22Rv1 (cell line): ENCODE data around the gene SPATA6L.

Source experiments
- H3K27ac ChIP-seq: fragments of 450-650 bp; 2 replicates; pipeline ENCODE4 v1.5.1; 2017
- CTCF ChIP-seq: fragments of 450-650 bp; IDR thresholded peaks from 2 replicates; pipeline ENCODE4 v1.5.1; 2017; ENCODE audit warnings: mild to moderate bottlenecking
- ZFX ChIP-seq: fragments of 450-650 bp; IDR thresholded peaks from 2 replicates; pipeline ENCODE4 v1.6.1; 2017; ENCODE audit warnings: antibody characterized with exemption, borderline replicate concordance

The SPATA6L gene

DNA sequence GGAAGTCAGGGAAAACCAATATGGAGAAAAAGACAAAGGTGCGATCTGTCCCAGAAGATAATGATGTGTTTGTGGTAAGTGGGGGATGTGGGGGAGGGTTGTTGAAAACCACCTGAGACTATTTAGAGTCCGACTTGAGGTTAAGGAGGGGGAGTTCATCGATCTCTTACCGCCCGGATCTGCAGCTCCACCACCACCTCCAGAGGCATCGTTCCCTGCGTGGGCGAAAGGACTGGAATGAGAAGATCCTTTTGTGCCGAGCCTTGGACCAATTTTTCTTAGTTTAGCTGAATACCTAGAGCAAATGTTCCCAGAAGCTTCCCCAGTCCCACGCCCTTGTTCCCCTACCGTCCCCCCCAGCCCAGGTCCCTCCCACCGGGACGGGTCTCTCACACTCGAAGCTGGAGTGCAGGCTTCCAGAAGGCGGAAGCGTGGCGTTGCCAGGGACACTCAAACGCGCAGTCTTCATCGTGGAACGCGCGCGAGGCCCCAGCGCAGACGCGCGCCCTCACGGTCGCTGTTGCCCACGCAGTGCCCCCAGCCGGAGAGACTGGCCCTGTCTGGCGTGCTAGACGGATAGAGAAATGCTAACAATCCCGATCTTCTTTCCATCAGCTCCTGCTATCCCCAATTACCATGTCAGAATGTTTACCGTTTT, at the start of gene SPATA6L:
TSS of gene SPATA6L (minus strand) at position 439 of the 658 bp plus-strand sequence. CDS start at position 209, 230 bp downstream.
- TF ChIP-seq ZFX (no peak), CTCF (no peak)
- H3K27ac ChIP-seq = no peak within 1 kb of the TSS

DNA sequence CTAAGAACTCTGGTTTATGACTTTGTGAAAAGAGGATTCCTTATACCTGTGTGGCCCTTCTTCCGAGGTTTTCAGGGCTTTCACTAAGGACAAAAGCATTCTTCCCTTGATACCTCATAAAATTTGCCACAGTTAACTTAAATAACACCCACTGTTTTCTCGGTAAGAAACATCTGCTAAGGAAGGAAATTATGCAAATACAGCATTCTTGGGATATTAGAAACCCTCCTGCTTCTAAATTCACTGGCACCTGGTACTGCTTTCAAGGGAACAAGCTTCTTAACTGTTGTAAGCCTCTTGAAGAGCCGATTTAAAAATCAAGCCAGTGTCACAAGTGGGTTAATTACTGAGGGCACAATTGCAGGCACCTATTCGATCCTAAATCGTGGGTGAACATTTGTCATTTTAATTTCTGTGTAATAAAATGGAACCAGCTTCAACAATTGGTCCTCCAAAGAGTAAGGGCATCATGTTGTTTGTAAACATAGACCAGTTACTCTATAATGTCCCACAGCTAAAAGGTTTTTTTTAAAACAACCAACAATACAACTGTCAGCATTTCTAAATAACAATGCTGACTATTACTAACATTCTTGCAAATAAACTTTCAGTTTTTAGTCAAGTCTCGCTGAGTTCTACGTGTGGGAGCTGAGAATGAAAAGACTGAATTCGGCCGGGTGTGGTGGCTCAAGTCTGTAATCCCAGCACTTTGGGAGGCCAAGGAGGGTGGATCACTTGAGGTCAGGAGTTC, 48.2 kb upstream of the SPATA6L start:
- TF ChIP-seq CTCF (no peak), ZFX (no peak)
- no peak overlapping the region for H3K27ac ChIP-seq

DNA sequence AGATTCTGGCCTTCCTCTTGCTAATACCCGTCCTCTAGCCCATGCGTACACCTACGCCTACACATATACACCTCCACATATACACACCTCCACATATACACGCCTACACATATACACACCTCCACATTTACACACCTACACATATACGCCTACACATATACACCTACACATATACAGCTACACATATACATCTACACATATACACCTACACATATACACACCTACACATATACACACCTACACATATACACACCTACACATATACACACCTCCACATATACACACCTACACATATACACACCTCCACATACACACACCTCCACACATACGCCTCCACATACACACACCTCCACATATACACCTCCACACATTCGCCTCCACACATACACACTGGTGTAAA, 47.6 kb upstream of the SPATA6L start:
- TF ChIP-seq ZFX = no peak
- no peak for TF ChIP-seq CTCF
- H3K27ac ChIP-seq = no peak overlapping the region

DNA sequence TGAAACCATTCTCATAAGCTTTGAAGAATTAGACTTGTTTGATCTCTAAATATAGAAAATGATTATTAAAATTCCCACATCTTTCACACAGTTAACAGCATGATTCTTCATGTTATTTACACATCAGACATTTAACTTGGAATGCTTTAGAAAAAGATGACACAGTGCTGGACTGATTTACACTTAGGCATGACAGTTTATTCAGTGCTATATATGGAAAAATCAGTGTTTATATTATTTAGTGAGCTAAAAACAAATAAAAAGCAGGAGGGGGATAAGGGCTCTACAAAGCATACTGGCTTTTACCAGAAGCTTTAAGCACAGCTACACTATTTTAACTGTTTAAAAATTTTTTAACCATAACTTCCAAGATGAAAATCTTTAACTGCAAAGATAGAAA, 43.1 kb upstream of the SPATA6L start:
- TF ChIP-seq CTCF (no peak), ZFX (no peak)
- H3K27ac ChIP-seq = no peak overlapping the region

DNA sequence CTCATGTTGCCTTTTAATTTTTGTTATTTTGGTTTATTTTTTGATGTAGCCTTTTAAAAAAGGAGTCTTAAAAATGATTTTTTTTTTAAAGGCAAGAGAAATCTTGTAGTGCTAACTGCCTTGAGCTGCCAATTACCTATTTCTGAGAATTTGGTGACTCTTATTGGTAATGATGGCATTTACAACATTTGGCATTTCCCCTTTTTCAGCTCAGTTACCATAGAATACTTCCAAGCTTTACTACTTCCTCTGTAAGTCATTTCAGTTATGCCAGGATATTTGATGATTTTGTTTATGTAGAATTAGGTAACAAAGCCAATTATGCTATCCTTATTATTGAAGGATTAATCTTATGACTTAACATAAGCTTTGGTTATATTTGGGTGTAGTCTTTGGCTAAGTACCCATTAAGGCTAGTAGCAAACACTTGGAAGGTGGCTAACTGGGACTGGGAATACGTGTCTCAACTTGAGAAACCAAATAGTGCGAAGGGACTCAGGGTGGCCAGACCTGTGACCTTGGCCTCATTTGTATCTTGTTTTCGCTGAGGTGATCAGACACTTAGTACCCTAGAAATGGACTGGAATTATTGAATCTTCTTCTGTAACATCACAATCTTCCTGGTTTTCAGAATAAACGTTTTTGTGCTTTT, 40.8 kb upstream of the SPATA6L start:
- TF ChIP-seq CTCF = no peak
- no peak for TF ChIP-seq ZFX
- H3K27ac ChIP-seq = no peak overlapping the region

- TF ChIP-seq ZFX = no peak
- TF ChIP-seq CTCF = no peak
- H3K27ac ChIP-seq = no peak overlapping the region
Measured at GRCh38 chr9:4706021-4706420, 39.7 kb upstream of the SPATA6L start.

DNA sequence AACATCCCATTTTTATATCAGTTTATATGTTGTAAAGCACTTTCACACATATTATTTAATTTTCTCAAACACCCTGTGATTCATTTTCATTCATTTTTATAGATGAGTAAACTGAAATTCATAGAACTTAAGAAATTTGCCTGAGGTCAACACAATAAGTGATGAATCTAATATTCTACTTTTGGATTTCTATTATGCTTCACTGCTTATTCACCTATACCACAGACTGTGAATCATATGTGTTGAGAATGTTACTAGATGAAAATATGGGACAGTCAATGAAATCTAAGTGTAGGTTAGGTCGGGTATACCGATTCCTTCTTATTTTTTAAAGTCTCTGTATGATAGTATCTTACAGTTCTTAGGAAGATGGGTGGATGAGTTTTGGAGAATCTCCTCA, 37.8 kb upstream of the SPATA6L start:
- TF ChIP-seq ZFX (no peak), CTCF (no peak)
- H3K27ac ChIP-seq = no peak overlapping the region
